Measurements from ENCODE around the gene ATG16L1. TPM values are rescaled to one million over a fixed set of nuclear protein-coding genes. Genes with fewer than 3 reads are reported as not detected.

Gene ATG16L1
- total RNA-seq, 1 donor from 2014 or later: 49.9 TPM

- TF ChIP-seq CTCF (IDR thresholded peaks at IDR 0.05): no peak
- ChIA-PET POLR2A (interaction anchor here (0.6 to 1.1 kb wide), 4 partner anchors 24 to 299 kb away, joined by 3 to 4 read pairs (median 4); no protein-coding TSS in a partner anchor), CTCF (interaction anchor here (0.7 to 1.0 kb wide), 2 partner anchors 40 to 149 kb away, joined by 3 to 4 read pairs; no protein-coding TSS in a partner anchor)
- Mint-ChIP-seq H3K4me3 (no peak overlapping the region), H3K9me3 (no peaks in the 10 kb centered on the region), H3K4me1 (peaks cover 18% of the 10 kb centered on the region), H3K27me3 (no peaks in the 10 kb centered on the region), H3K36me3 (ENCODE audit: low read depth) (no peaks in the 10 kb centered on the region), H3K27ac (no peak overlapping the region)
- DNase-seq (no peak), ATAC-seq (ENCODE audit: low read depth) (no peak)
- intact Hi-C loops (cut with micrococcal nuclease): no loop called here
These were observed 26.0 kb upstream of the ATG16L1 start for GRCh38 chr2:233225230-233226068.

- H3K36me3 Mint-ChIP-seq (ENCODE audit: low read depth): no peaks in the 10 kb centered on the region
- no peak overlapping the region for H3K27ac Mint-ChIP-seq
- DNase-seq: no peak
- ChIA-PET CTCF (no interaction called here), POLR2A (no interaction called here)
- intact Hi-C loops (cut with micrococcal nuclease): no loop called here
- no peak for ATAC-seq (ENCODE audit: low read depth)
- no peaks in the 10 kb centered on the region for H3K9me3 Mint-ChIP-seq
- no peak overlapping the region for H3K4me3 Mint-ChIP-seq
- H3K27me3 Mint-ChIP-seq: no peaks in the 10 kb centered on the region
- peaks cover 18% of the 10 kb centered on the region for H3K4me1 Mint-ChIP-seq
- TF ChIP-seq CTCF (IDR thresholded peaks at IDR 0.05): no peak
These were observed 24.9 kb upstream of the ATG16L1 start for GRCh38 chr2:233226511-233227031.

- POLR2A ChIA-PET: no interaction called here
These were observed 24.0 kb upstream of the ATG16L1 start for GRCh38 chr2:233227346-233227978.

GRCh38 chr2:233228376-233228775 lies 23.1 kb upstream of the ATG16L1 start:
- intact Hi-C loops (cut with micrococcal nuclease): no loop called here
- ChIA-PET POLR2A (no interaction called here), CTCF (no interaction called here)
- Mint-ChIP-seq H3K9me3 (no peaks in the 10 kb centered on the region), H3K36me3 (ENCODE audit: low read depth) (no peaks in the 10 kb centered on the region), H3K27me3 (no peaks in the 10 kb centered on the region), H3K4me3 (no peak overlapping the region), H3K27ac (no peak overlapping the region), H3K4me1 (peaks cover 10% of the 10 kb centered on the region)
- ATAC-seq (ENCODE audit: low read depth) (no peak), DNase-seq (no peak)
- no peak for TF ChIP-seq CTCF (IDR thresholded peaks at IDR 0.05)

More at GRCh38 chr2:233227346-233227978, 24.0 kb upstream of the ATG16L1 start:
- Mint-ChIP-seq H3K4me1 (peaks cover 16% of the 10 kb centered on the region), H3K4me3 (no peak overlapping the region), H3K27me3 (no peaks in the 10 kb centered on the region), H3K36me3 (ENCODE audit: low read depth) (no peaks in the 10 kb centered on the region), H3K9me3 (no peaks in the 10 kb centered on the region), H3K27ac (no peak overlapping the region)
- ATAC-seq (ENCODE audit: low read depth) (no peak), DNase-seq (no peak)
- TF ChIP-seq CTCF (IDR thresholded peaks at IDR 0.05): no peak
- CTCF ChIA-PET: interaction anchor here (0.6 kb wide), 1 partner anchor 68 kb away, joined by 3 read pairs; no protein-coding TSS in a partner anchor
- intact Hi-C loops (cut with micrococcal nuclease): no loop called here

- ChIA-PET POLR2A (no interaction called here), CTCF (no interaction called here)
- no peaks in the 10 kb centered on the region for H3K4me1 Mint-ChIP-seq
- DNase-seq (no peak), ATAC-seq (ENCODE audit: low read depth) (no peak)
- no peak for TF ChIP-seq CTCF (IDR thresholded peaks at IDR 0.05)
- H3K36me3 Mint-ChIP-seq (ENCODE audit: low read depth): no peaks in the 10 kb centered on the region
- H3K27me3 Mint-ChIP-seq: no peaks in the 10 kb centered on the region
- intact Hi-C loops (cut with micrococcal nuclease): no loop called here
- no peak overlapping the region for H3K4me3 Mint-ChIP-seq
- no peaks in the 10 kb centered on the region for H3K9me3 Mint-ChIP-seq
- no peak overlapping the region for H3K27ac Mint-ChIP-seq
These were observed 17.7 kb upstream of the ATG16L1 start for GRCh38 chr2:233233618-233234230.
